ENCODE results near the gene PSMA5.

DNA sequence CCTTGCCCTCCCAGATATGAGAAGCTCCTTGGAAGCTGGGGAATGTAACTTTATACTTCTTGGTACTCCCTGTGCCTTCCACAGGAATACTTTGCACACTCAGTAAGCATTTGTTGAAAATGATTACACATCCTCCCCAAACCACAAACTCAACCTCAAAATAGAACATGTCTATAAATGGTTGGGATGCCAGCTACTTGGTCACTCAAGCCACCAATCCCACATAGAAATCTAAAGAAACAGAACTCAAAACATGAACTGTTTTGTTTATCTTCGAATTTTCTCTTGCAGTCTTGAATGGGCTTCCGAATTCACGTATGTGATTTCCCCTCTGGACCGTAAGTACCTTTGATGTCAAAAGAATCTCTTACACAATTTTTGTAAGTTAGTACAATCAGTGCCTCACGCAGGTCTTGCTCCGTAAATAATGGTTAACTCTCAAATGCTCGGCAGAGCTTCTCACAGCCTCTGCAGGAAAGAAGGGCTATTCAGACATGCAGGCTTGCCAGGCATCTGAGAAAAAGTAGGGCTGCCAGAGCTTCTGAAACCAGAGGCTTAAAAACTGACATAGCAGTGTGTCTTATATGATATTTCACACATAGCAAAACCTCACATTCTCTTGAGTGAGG is 55.4 kb downstream of the PSMA5 start:
- TF ChIP-seq CTCF (IDR thresholded peaks at IDR 0.05; ENCODE audit: insufficient read depth, low read depth, low read length): no peak
- no peak for TF ChIP-seq EZH2 (IDR thresholded peaks at IDR 0.05; ENCODE audit: insufficient read depth, low read length)
